HL-60/S4 (cell line): ENCODE results near the gene CDS2.

Experiments
- in situ Hi-C: fragments of 300-500 bp; cut with MboI; formaldehyde crosslinking; loops from 2 replicates; pipeline ENCODE4 v1.14.3; 2022; ENCODE audit warnings: low sequenced_read_pairs

Gene CDS2

GRCh38 chr20:5203380-5203779, 76.6 kb downstream of the CDS2 start:
- in situ Hi-C loops, result loop anchor here (25.0 kb wide), 1 partner anchor 466 kb away; no protein-coding TSS in a partner anchor

- in situ Hi-C loops, result loop anchor here (25.0 kb wide), 1 partner anchor 468 kb away; no protein-coding TSS in a partner anchor
These were observed 78.8 kb downstream of the CDS2 start for GRCh38 chr20:5205348-5206210.

- in situ Hi-C loops, result loop anchor here (25.0 kb wide), 1 partner anchor 470 kb away; no protein-coding TSS in a partner anchor
These were observed 80.3 kb downstream of the CDS2 start for GRCh38 chr20:5207138-5207537.

GRCh38 chr20:5211803-5212714, 85.3 kb downstream of the CDS2 start:
- in situ Hi-C loops, result loop anchor here (25.0 kb wide), 1 partner anchor 475 kb away; no protein-coding TSS in a partner anchor

GRCh38 chr20:5212907-5213487, 86.2 kb downstream of the CDS2 start:
- in situ Hi-C loops, result loop anchor here (25.0 kb wide), 1 partner anchor 476 kb away; no protein-coding TSS in a partner anchor

GRCh38 chr20:5214826-5215225, 88.0 kb downstream of the CDS2 start:
- in situ Hi-C loops, result loop anchor here (25.0 kb wide), 1 partner anchor 478 kb away; no protein-coding TSS in a partner anchor

DNA sequence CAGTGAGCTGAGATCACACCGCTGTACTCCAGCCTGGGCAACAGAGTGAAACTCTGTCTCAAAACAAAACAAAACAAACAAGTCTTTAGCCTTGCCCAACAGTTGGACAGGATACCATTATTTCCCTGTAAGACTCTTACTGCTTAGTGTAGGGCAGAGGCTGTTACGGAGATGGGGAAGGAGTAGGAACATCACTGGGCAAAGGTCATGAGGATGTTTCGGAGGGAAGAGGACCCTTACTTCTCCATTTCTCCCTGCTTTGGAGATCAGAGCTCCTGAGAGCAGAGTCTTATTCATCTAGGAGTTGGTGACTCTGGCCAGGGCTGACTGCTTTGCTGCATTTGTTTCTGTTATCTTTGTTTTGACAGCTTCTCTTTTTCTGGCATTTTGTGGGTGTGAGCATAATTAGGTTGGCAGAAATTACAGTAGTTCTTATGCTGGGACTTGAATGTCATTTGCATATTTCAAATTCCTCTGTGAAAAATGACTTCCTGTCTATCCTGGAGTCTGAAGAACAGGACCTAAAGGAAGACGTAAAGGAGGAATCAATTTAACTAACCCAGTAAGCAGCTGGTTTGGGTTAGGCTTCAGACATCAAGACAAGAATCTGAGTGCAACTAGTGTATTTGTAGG, 89.0 kb downstream of the CDS2 start:
- in situ Hi-C loops, result loop anchor here (25.0 kb wide), 1 partner anchor 478 kb away; no protein-coding TSS in a partner anchor

DNA sequence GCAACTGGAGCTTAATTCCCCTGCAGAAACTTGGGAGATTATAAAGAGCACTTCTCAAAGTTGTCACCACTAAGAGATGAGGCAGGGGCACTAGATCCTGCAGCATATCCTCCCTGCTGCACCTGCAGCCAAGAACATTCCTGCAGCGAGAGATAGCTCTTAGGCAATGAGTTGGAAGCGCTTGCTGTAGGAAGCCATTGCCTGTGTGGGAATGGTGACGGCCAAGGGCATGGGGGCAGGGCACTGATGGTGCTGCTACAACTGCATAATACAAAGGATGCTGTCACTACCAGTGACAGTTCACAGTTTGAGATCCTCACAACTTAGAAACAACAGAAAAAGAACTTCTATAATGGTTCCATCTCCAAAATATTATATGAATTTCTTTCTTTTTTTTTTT, 89.9 kb downstream of the CDS2 start:
- in situ Hi-C loops, result loop anchor here (25.0 kb wide), 1 partner anchor 479 kb away; no protein-coding TSS in a partner anchor

DNA sequence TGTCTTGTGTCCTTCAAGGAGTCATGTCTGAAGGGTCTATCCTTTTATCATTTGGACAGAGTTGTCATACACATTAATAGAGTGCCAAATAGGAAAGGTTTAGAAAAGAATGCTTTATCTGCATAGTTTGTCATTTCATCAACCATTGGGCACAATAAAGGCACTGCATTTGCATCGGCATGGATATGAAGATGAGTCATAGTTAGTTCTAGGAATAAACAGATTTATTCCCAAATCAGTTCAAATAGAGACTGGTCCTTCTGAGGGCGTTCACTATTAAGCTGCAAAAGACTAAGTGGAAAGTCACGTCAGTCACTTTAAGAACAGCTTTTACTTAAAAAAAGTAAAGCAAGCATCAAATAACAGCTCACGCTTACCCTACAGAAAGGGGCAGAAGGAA, 90.8 kb downstream of the CDS2 start:
- in situ Hi-C loops, result loop anchor here (25.0 kb wide), 1 partner anchor 480 kb away; no protein-coding TSS in a partner anchor

- in situ Hi-C loops, result loop anchor here (25.0 kb wide), 1 partner anchor 483 kb away; no protein-coding TSS in a partner anchor
These were observed 93.7 kb downstream of the CDS2 start for GRCh38 chr20:5220321-5221060.

DNA sequence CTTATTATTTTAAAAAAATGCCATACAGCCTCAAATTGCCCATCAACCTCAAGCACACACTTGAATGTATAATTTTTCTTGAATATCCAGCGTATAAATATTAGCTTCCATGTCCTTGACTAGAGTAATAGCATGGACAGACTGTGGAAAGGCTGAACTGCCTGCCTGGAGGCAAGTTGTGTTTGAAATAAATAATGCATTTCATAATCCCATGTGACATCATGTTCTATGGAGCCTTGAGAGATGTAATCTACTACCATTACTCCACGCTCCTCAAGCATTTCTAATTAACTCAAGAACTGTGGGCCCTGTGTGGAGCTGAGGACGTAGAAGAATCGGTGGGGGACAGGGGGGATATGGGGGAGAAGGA, 94.2 kb downstream of the CDS2 start:
- in situ Hi-C loops, result loop anchor here (25.0 kb wide), 1 partner anchor 484 kb away; no protein-coding TSS in a partner anchor

DNA sequence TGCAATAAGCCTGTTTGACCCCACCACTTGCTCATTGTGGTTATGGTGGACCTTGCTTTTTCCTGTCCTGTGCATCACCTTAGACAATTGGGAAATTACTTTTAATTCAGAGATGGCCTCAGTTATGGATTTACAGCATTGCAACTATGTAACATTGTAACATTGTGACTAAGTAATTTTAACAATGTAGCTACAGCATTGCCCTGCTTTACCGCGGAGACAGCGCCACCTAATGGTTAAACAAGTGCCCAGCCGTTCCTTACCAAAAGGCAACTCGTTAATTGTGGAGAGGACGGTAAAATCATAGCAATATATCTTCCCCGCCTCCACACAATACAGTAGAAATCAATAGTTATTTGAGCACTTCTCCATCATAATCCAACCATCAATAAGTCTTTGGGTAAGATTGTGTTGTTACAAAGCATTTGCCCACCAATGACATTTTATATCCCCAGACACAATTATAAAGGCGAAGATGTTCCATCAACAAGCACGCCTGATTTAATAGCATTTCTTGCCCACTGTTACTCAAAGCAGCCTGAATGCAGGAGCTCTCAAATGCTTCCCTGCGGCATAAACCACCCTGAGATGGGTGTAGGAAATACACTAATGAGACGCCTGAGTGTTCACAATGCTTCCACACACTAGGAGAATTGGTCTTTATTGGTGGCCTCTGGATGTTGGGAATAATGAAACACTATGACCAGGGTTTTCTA, 96.3 kb downstream of the CDS2 start:
- in situ Hi-C loops, result loop anchor here (25.0 kb wide), 1 partner anchor 486 kb away; no protein-coding TSS in a partner anchor

- in situ Hi-C loops, result no loop called here
These were observed 103.7 kb downstream of the CDS2 start for GRCh38 chr20:5230544-5230943.

DNA sequence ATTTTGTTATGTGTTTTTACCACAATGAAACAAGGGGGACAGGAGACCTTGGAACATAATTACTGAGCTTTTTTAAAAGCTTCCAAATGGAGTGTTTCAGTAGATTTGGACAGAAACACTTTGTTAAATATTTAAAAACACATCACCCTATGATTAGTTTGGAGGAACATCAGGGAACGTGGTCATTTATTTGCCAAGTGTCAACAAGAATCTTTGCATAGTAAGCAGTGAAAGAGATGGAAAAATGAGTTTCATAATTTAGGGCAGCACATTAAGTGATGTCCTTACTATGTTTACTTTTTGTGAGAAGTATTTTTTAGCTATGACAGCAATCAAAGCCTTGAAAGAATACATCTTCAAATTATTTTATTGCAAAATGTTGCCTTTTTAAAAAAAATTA, 107.3 kb downstream of the CDS2 start:
- in situ Hi-C loops, result no loop called here

- in situ Hi-C loops, result no loop called here
These were observed 108.2 kb downstream of the CDS2 start for GRCh38 chr20:5234978-5235377.
